GM12864 (cell line): ENCODE results near the gene USP22.

Experiments used
- DNase-seq: peaks from one replicate; pipeline ENCODE4 v3.0.0-alpha.2; 2011; ENCODE audit warnings: low read depth
- H3K4me3 ChIP-seq: 2 replicates; pipeline ENCODE4 v1.5.1; 2011; ENCODE audit warnings: mild to moderate bottlenecking, low read depth, low read length, control low read depth
- CTCF ChIP-seq: IDR thresholded peaks from 2 replicates; pipeline ENCODE4 v1.5.1; 2011; ENCODE audit warnings: low read depth, mild to moderate bottlenecking, moderate library complexity, low read length, control low read depth, inconsistent platforms; ENCODE audit errors: missing control alignments

USP22 gene

GRCh38 chr17:20975566-20975965 is 67.2 kb downstream of the USP22 start:
- no peak for DNase-seq
- no peak overlapping the region for H3K4me3 ChIP-seq
- no peak for TF ChIP-seq CTCF

GRCh38 chr17:20970329-20970728 is 72.5 kb downstream of the USP22 start:
- H3K4me3 ChIP-seq: no peak overlapping the region
- no peak for DNase-seq
- TF ChIP-seq CTCF: no peak

- no peak for TF ChIP-seq CTCF
- no peak for DNase-seq
- no peak overlapping the region for H3K4me3 ChIP-seq
Observed at GRCh38 chr17:20968913-20969616, 73.7 kb downstream of the USP22 start.

- no peak overlapping the region for H3K4me3 ChIP-seq
- no peak for TF ChIP-seq CTCF
- no peak for DNase-seq
Observed at GRCh38 chr17:20967776-20968175, 75.0 kb downstream of the USP22 start.

- H3K4me3 ChIP-seq: no peak overlapping the region
- TF ChIP-seq CTCF: no peak
- no peak for DNase-seq
Observed at GRCh38 chr17:20966870-20967269, 75.9 kb downstream of the USP22 start.

GRCh38 chr17:20965492-20965891 is 77.3 kb downstream of the USP22 start:
- DNase-seq: no peak
- TF ChIP-seq CTCF: no peak
- no peak overlapping the region for H3K4me3 ChIP-seq

GRCh38 chr17:20961586-20961985 is 81.2 kb downstream of the USP22 start:
- TF ChIP-seq CTCF: no peak
- H3K4me3 ChIP-seq: no peak overlapping the region
- DNase-seq: no peak
